ENCODE measurements around the gene SNRNP48.
A peak's percentile ranks its signal among the peaks of the same experiment; 100 is the strongest.

SNRNP48 gene

GRCh38 chr6:7589949-7590917 lies at the start of gene SNRNP48:
SNRNP48 (plus strand) TSS chr6:7590198; CDS start chr6:7590258, 60 bp downstream.
- peak; percentile 90 for DNase-seq

- no peak for DNase-seq
These were observed 49.4 kb upstream of the SNRNP48 start for GRCh38 chr6:7540595-7540994.

GRCh38 chr6:7541175-7542064 lies 48.6 kb upstream of the SNRNP48 start, which contains the start of gene DSP:
DSP (plus strand) TSS chr6:7541671; CDS start chr6:7541916, 245 bp downstream.
- DNase-seq = peak; percentile 88

GRCh38 chr6:7542065-7542873 lies 47.7 kb upstream of the SNRNP48 start:
- peak; percentile 56 for DNase-seq

GRCh38 chr6:7542874-7543624 lies 46.9 kb upstream of the SNRNP48 start:
- peak; percentile 75 for DNase-seq

- DNase-seq = peak; percentile 35
These were observed 46.1 kb upstream of the SNRNP48 start for GRCh38 chr6:7543789-7544424.

- no peak for DNase-seq
These were observed 45.4 kb upstream of the SNRNP48 start for GRCh38 chr6:7544597-7544996.

- DNase-seq = no peak
These were observed 44.5 kb upstream of the SNRNP48 start for GRCh38 chr6:7545316-7546019.

GRCh38 chr6:7546020-7546369 lies 44.0 kb upstream of the SNRNP48 start:
- DNase-seq = no peak

GRCh38 chr6:7546383-7546782 lies 43.6 kb upstream of the SNRNP48 start:
- no peak for DNase-seq

- DNase-seq = no peak
These were observed 43.1 kb upstream of the SNRNP48 start for GRCh38 chr6:7546896-7547295.

- no peak for DNase-seq
These were observed 42.7 kb upstream of the SNRNP48 start for GRCh38 chr6:7547315-7547714.

GRCh38 chr6:7550433-7550801 lies 39.6 kb upstream of the SNRNP48 start:
- peak; percentile 43 for DNase-seq

- no peak for DNase-seq
These were observed 35.3 kb upstream of the SNRNP48 start for GRCh38 chr6:7554533-7555275.

GRCh38 chr6:7555671-7556070 lies 34.3 kb upstream of the SNRNP48 start:
- no peak for DNase-seq

GRCh38 chr6:7556394-7557106 lies 33.4 kb upstream of the SNRNP48 start:
- DNase-seq = no peak

GRCh38 chr6:7557652-7558051 lies 32.3 kb upstream of the SNRNP48 start:
- DNase-seq = no peak

GRCh38 chr6:7558781-7559180 lies 31.2 kb upstream of the SNRNP48 start:
- no peak for DNase-seq

- no peak for DNase-seq
These were observed 30.8 kb upstream of the SNRNP48 start for GRCh38 chr6:7559196-7559595.
